WERI-Rb-1 (cell line): Measurements from ENCODE around the gene LAMB3.

Source experiments
- DNase-seq: peaks from one replicate; pipeline ENCODE4 v3.0.0-alpha.2; 2020
- H3K27ac ChIP-seq: fragments of 250-450 bp; sonication (Bioruptor Pico); 2 replicates; pipeline ENCODE4 v1.5.1; 2020; ENCODE audit warnings: mild to moderate bottlenecking, moderate library complexity
- H3K27me3 ChIP-seq: fragments of 250-450 bp; sonication (Bioruptor Pico); 2 replicates; pipeline ENCODE4 v1.5.1; 2021; ENCODE audit warnings: mild to moderate bottlenecking, low read depth, moderate library complexity; ENCODE audit not compliant: insufficient read depth, severe bottlenecking
- H3K36me3 ChIP-seq: fragments of 250-450 bp; sonication (Bioruptor Pico); 2 replicates; pipeline ENCODE4 v1.5.1; 2020; ENCODE audit warnings: mild to moderate bottlenecking, moderate library complexity
- H3K4me3 ChIP-seq: 2 replicates; pipeline ENCODE4 v1.5.1; 2011; ENCODE audit warnings: low read depth, mild to moderate bottlenecking, control low read depth, low read length
- H3K9me3 ChIP-seq: fragments of 250-450 bp; sonication (Bioruptor Pico); 2 replicates; pipeline ENCODE4 v1.5.1; 2021; ENCODE audit warnings: mild to moderate bottlenecking, moderate library complexity; ENCODE audit not compliant: severe bottlenecking
- CTCF ChIP-seq: IDR thresholded peaks from 2 replicates; pipeline ENCODE4 v1.5.1; 2011; ENCODE audit warnings: low read depth, mild to moderate bottlenecking, control low read depth, inconsistent platforms, low read length

LAMB3 gene

GRCh38 chr1:209607102-209607794 lies 45.0 kb downstream of the LAMB3 start:
- Histone ChIP-seq H3K27me3 (peaks cover 58% of the 10 kb centered on the region), H3K27ac (no peak overlapping the region), H3K36me3 (no peaks in the 10 kb centered on the region), H3K9me3 (no peaks in the 10 kb centered on the region), H3K4me3 (no peak overlapping the region)
- TF ChIP-seq CTCF: no peak
- no peak for DNase-seq

GRCh38 chr1:209603877-209604276 lies 48.3 kb downstream of the LAMB3 start:
- TF ChIP-seq CTCF: no peak

GRCh38 chr1:209601809-209602657 lies 50.2 kb downstream of the LAMB3 start:
- peak; percentile 64 for TF ChIP-seq CTCF
- peak; percentile 22 for DNase-seq
- Histone ChIP-seq H3K27me3 (peaks cover 33% of the 10 kb centered on the region), H3K36me3 (no peaks in the 10 kb centered on the region), H3K27ac (no peak overlapping the region), H3K9me3 (peaks cover 3% of the 10 kb centered on the region), H3K4me3 (no peak overlapping the region)

More at GRCh38 chr1:209603877-209604276, 48.3 kb downstream of the LAMB3 start:
- no peak overlapping the region for H3K4me3 ChIP-seq
- no peaks in the 10 kb centered on the region for H3K36me3 ChIP-seq
- no peak overlapping the region for H3K27ac ChIP-seq
- DNase-seq: peak; percentile 12
- H3K27me3 ChIP-seq: peaks cover 50% of the 10 kb centered on the region
- no peaks in the 10 kb centered on the region for H3K9me3 ChIP-seq

GRCh38 chr1:209600541-209600940 lies 51.7 kb downstream of the LAMB3 start:
- peaks cover 28% of the 10 kb centered on the region for H3K27me3 ChIP-seq
- no peak for TF ChIP-seq CTCF
- no peak overlapping the region for H3K4me3 ChIP-seq
- peaks cover 3% of the 10 kb centered on the region for H3K9me3 ChIP-seq
- no peak overlapping the region for H3K27ac ChIP-seq
- H3K36me3 ChIP-seq: no peaks in the 10 kb centered on the region
- no peak for DNase-seq

- Histone ChIP-seq H3K27me3 (peaks cover 32% of the 10 kb centered on the region), H3K27ac (no peak overlapping the region), H3K36me3 (no peaks in the 10 kb centered on the region), H3K9me3 (peaks cover 3% of the 10 kb centered on the region), H3K4me3 (no peak overlapping the region)
- no peak for TF ChIP-seq CTCF
- DNase-seq: no peak
These were observed 54.0 kb downstream of the LAMB3 start for GRCh38 chr1:209598227-209598626.
